K562 (cell line): ENCODE data around the gene C2CD4D. TPM values are rescaled to one million over a fixed set of nuclear protein-coding genes. Genes with fewer than 3 reads are reported as not detected.

ENCODE experiments used
- AFF4 ChIP-seq: sonication (generic); formaldehyde crosslinking; IDR thresholded peaks from 2 replicates; pipeline ENCODE4 v1.8.0; 2023; ENCODE audit warnings: mild to moderate bottlenecking, missing genetic modification reagents
- ARID1B ChIP-seq: fragments of 450-650 bp; IDR thresholded peaks from 2 replicates; pipeline ENCODE4 v1.6.1; 2016; ENCODE audit warnings: antibody characterized with exemption, mild to moderate bottlenecking, inconsistent platforms
- ARID4B ChIP-seq: sonication (generic); formaldehyde crosslinking; IDR thresholded peaks from 2 replicates; pipeline ENCODE4 v1.8.0; 2022; ENCODE audit warnings: mild to moderate bottlenecking, missing genetic modification reagents
- DNMT1 ChIP-seq: fragments of 450-650 bp; IDR thresholded peaks from 2 replicates; pipeline ENCODE4 v1.6.1; 2016; ENCODE audit warnings: antibody characterized with exemption, mild to moderate bottlenecking
- ESRRA ChIP-seq: fragments of 450-650 bp; IDR thresholded peaks from 2 replicates; pipeline ENCODE4 v1.6.1; 2014; ENCODE audit warnings: low read depth, mild to moderate bottlenecking, moderate library complexity, borderline replicate concordance
- FOSL1 ChIP-seq: fragments of 200-800 bp; sonication (Bioruptor generic); conservative IDR thresholded peaks from 2 replicates; pipeline ENCODE4 v1.6.1; 2016; ENCODE audit warnings: missing genetic modification characterization, missing compliant biosample characterization
- GATA2 ChIP-seq: sonication (generic); formaldehyde crosslinking; IDR thresholded peaks from 2 replicates; pipeline ENCODE4 v1.4.0; 2020; ENCODE audit warnings: mild to moderate bottlenecking, missing genetic modification reagents
- GATAD2A ChIP-seq: fragments of 450-650 bp; IDR thresholded peaks from 2 replicates; pipeline ENCODE4 v1.6.1; 2017
- MEF2D ChIP-seq: conservative IDR thresholded peaks from 2 replicates; pipeline ENCODE4 v1.6.1; 2016; ENCODE audit warnings: low read depth, missing genetic modification characterization, missing compliant biosample characterization
- MEIS2 ChIP-seq: fragments of 450-650 bp; IDR thresholded peaks from 2 replicates; pipeline ENCODE4 v1.6.1; 2014; ENCODE audit warnings: mild to moderate bottlenecking; ENCODE audit not compliant: partially characterized antibody
- THAP12 ChIP-seq: fragments of 250-450 bp; sonication (Bioruptor Pico); IDR thresholded peaks from 2 replicates; pipeline ENCODE4 v1.9.0; 2021; ENCODE audit warnings: mild to moderate bottlenecking, inconsistent platforms
- ZC3H4 ChIP-seq: sonication (generic); formaldehyde crosslinking; IDR thresholded peaks from 2 replicates; pipeline ENCODE4 v1.9.0; 2021; ENCODE audit warnings: missing genetic modification reagents, borderline replicate concordance
- ZC3H8 ChIP-seq: fragments of 450-650 bp; IDR thresholded peaks from 2 replicates; pipeline ENCODE4 v1.6.1; 2017
- ZNF174 ChIP-seq: fragments of 250-450 bp; sonication (Bioruptor Pico); IDR thresholded peaks from 2 replicates; pipeline ENCODE4 v1.4.0; 2020; ENCODE audit warnings: mild to moderate bottlenecking
- polyA plus RNA-seq, 8 experiments: library from polyadenylated mRNA; depleted of rRNA in 4 of 8; stranded (reverse) in 5 of 8; unstranded in 3 of 8; fragments of >200 nt; fragmentation: Nextera tagmentation in 2 of 8; fragmentation: Illumina TruSeq in 1 of 8; extraction: Ambion mirVana in 2 of 8; extraction: Trizol in 1 of 8; gene quantifications; 2 replicates each; pipeline versions ENCODE4 v1.2.1 to v1.2.3, GENCODE V29; 2011 to 2014; ENCODE audit warnings: inconsistent platforms in 1 of 8, missing spikeins in 1 of 8
- total RNA-seq, 7 experiments: library from RNA; depleted of rRNA in 6 of 7; stranded (reverse); fragments of >200 nt in 6 of 7; fragmentation: Illumina TruSeq in 2 of 7; extraction: Trizol in 2 of 7; gene quantifications; 2 replicates each; pipeline versions ENCODE4 v1.2.1 to v1.2.3, GENCODE V29; 2011 to 2021; ENCODE audit warnings: low replicate concordance in 1 of 7
- TF ChIP-seq, protein P1 (sequence below): fragments of 250-450 bp; sonication (Bioruptor Pico); IDR thresholded peaks from 2 replicates; pipeline ENCODE4 v1.4.0; 2020; ENCODE audit warnings: mild to moderate bottlenecking, moderate library complexity

The C2CD4D gene
- total and polyA plus RNA-seq, 9 of the 15 experiments (the other 6 are each of a cell fraction or from before 2014, with no cell fraction given) = not detected

- TF ChIP-seq DNMT1 (no peak), ZNF174 (CRISPR knock-in tag) (no peak), THAP12 (CRISPR knock-in tag) (no peak), ZC3H8 (no peak), GATAD2A (no peak), FOSL1 (tag) (peak; percentile 92), MEF2D (tag) (no peak), ESRRA (no peak), GATA2 (CRISPR knock-in tag) (no peak), ARID4B (CRISPR knock-in tag) (no peak), AFF4 (CRISPR knock-in tag) (no peak), MEIS2 (peak; percentile 6), ARID1B (0 out of 2 replicates have a peak, but pooled peaks have one; percentile 9), ZC3H4 (CRISPR knock-in tag) (no peak)
- TF ChIP-seq, protein P1, sequence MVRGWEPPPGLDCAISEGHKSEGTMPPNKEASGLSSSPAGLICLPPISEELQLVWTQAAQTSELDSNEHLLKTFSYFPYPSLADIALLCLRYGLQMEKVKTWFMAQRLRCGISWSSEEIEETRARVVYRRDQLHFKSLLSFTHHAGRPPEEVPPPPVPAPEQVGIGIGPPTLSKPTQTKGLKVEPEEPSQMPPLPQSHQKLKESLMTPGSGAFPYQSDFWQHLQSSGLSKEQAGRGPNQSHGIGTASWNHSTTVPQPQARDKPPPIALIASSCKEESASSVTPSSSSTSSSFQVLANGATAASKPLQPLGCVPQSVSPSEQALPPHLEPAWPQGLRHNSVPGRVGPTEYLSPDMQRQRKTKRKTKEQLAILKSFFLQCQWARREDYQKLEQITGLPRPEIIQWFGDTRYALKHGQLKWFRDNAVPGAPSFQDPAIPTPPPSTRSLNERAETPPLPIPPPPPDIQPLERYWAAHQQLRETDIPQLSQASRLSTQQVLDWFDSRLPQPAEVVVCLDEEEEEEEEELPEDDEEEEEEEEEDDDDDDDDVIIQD (CRISPR knock-in tag) = no peak
Measured at GRCh38 chr1:151867765-151868411, 28.3 kb upstream of the C2CD4D start (continued).
